Stimulated activated CD4-positive, alpha-beta T cell treated with anti-CD3 and anti-CD28 coated beads, Interleukin-12 subunit alpha, Interleukin-12 subunit beta, amount 100 ng/mL, for 48 hours (primary cell): ENCODE data around the gene SMIM5.
"Not testable (repeated sequence)": the region's sequence is repeated elsewhere in the genome, so short reads cannot be mapped to it uniquely, and the experiment has no call there.

Experiments
- DNase-seq, 3 donors: peaks; one replicate each; pipeline ENCODE4 v3.0.0-alpha.2; 2020; ENCODE audit warnings: low read depth in 2 of 3, low spot score in 1 of 3

Gene SMIM5

DNA sequence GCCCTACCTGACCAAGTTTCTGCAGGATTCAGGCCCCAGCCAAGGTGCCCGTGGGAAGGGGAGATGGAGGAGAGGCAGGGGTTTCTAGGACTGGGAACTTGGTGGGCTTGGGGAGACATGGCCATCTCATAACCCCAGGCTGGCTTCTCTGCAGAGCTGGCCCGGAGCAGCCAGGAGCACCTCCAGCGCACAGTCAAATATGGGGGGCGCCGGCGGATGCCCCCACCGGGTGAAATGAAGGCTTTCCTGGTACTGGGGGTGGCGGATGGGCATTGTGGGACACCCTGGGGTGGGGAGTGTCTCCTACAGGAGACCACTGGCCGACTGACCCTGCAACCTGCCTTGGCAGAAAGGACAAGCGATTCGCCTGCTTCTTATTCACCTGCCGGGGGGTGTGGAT is 9.2 kb upstream of the SMIM5 start:
- DNase-seq = no peak

DNA sequence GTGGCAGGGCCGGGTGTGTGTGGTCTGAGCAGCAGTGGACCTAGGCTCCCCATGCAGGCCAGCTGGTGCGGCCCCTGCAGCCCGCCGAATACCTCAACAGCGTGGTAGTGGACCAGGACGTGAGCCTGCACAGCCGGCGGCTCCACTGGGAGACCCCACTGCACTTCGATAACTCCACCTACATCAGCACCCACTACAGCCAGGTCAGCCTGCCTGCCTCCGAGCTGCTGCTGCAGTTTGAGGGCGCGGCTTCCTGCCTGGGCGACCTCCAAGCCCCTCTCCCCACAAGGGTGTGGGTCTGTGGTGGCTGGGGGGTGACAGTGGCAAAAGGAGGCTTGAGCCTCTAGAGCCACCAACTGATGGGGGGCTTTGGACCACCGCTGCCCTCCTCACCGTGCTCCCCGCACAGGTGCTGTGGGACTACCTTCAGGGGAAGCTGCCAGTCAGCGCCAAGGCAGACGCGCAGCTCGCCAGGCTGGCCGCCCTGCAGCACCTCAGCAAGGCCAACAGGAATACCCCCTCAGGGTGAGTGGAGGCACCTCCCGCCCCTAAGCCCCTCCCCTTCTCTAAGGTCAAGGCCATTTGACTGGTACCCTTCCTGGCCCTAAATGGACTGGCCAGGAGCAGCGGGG is 8.4 kb upstream of the SMIM5 start:
- no peak for DNase-seq

DNA sequence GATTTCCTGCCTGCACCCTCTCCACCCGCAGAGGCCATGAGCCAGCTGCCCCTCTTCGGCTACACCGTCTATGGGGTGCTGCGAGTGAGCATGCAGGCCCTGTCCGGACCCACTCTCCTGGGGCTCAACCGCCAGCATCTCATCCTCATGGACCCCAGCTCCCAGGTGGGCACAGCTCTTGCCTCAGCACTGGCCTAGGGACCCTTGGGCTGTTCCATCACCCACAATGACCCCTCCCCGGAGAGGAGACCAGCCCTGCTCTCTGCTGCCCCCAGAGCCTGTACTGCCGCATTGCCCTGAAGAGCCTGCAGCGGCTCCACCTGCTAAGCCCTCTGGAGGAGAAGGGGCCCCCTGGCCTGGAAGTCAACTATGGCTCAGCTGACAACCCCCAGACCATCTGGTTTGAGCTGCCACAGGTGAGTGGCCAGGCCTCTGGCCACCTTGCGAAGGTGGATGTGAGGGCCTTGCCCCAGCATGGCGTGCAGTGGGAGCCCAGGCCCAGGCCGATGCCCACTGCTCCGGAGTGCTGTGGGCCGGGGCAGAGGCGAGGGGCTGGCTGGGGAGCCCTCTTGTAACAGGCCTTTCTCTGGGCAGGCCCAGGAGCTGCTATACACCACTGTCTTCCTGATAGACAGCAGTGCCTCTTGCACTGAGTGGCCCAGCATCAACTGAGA is 7.3 kb upstream of the SMIM5 start:
- no peak for DNase-seq

DNA sequence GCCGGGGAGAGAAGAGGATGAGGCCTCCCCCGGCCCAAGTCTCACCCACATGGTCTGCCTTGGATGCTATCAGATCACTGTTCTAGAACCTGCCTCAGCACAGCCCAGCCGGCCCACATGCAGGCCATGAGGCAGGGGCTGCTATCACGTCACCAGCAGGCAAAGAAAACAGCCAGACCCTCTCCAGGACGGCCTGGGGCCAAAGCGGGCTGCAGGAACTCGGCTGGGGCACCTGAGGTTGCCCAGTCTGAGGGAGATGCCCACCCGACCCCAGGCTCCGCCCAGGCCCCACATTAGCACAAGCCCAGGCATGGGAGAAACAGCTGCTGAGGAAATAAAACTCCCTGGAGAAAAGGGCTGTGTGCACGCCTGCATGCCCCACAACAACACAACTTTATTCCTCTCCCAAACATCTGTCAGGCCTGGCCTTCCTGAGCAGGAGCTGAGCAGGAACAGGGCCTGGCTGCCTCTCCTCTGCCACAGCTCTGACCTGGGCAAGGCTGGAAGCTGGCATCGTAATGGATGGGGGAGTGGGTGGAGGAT is 6.7 kb upstream of the SMIM5 start:
- no peak for DNase-seq

DNA sequence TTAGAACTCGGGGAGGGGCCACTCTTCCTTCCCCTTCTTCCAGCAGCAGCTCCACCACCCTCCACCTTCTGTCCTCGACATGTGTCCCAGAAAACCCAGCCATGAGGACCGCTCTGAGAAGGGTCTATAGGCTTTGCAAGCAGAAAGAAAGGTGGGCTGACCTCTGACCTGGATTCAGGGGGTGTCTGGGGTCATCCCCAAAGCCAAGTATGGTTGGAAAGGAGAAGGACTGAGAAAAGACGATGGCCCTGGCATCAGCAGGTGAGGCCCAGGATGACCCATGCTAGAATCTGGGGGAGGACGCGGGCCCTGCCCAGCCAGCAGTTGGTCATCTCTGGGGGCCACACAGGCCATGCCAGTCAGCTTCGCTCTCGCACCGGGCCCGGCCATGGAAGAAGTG is 6.1 kb upstream of the SMIM5 start:
- DNase-seq = no peak

DNA sequence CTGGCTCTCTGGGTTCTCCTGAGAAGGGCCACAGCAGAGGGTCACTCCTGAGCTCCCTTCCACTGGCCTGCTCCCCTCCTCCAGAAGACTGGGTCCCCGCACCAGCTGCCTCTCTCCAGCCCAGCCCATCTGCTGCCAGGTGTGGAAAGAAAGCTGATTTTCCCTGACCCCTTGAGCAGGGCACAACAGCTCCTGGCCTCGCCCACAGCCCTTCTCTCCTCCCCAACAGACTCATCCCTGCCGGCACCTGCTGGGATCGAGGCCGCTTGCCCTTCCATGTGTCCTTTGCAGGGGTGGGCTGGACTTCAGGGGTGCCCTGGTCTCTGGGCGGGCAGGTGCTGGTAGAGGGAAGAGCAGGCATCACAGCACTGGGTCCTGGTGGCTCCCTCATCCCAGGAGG is 4.8 kb upstream of the SMIM5 start:
- DNase-seq = no peak

DNA sequence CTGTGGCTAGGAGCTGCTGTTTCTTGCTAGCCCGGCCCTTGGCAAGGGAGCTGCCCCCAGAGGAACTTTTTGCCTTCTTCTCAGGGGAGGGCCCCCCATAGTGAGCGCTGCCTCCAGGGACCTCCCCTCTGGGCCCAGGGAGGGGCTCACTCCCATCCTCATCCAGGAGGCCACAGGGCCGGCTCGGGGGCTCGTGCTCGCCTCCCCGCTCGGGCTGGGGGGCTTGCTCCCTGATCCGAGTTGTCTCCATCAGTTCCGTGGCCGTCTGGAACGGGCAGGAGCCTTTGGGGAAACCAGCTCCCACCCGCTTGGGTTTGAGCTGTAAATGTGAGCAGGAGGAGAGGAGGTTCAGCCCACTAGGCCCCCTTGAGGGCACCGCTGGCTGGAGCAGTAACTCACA is 4.1 kb upstream of the SMIM5 start:
- DNase-seq = no peak

DNA sequence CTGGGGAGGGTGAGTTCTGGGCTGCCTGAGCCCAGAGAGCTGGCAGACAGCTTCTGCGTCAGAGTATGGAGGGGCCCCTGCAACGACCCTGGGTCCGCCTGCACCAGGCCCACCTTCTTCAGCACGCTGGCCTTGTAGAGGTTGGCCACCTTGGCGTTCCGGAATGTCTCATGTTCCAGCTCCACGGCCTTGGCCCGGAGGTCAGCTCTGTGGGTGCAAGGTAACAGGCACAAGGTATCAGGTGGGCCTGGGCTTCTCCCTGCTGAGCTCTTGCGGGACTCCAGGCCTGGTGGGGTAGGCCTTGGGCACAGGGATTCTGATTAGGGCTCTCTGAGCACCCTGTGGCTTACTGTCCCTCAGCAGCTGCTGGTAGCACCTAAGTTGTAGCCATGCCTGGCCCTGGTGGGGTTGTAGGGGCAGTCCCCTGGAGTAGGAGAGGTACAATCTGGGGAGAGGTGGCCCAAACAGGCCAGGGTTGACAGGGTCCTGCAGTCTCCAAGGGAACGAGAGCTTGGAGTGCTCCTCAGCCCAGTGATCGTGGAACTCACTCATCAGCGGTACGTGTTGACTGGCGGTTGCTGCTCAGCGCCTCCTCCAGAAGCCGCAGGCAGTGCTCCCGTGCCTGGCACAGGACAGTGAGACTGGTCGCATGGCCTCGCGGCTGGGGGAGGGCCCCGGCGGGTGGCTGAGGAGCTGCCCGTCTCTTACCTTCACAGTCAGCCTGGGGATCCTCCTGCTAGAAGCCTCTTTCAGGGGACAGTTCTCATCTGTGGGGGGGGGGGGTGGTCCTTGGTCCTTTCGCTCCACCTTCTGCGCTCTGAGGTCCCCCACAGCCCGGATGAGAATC is 2.9 kb upstream of the SMIM5 start:
- no peak for DNase-seq

DNA sequence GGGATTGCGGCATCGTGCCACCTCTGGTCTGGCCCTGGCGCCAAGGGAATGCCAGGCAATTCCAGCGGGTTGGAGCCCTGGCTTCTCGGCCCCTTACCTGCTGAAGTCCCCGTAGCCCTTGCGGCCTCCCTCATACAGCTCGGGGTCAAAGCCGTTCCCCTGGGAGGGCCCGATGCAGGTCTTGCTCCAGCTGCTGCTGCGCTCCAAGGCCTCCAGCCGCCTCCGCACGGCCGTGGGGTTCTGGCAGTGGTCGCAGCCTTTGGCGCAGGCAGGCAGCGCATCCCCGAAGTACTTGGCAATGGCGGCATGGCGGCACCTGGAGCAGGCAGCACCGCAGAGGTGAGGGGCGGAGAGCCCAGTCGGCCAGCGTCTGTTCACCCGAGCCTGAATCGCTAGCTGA is 1.9 kb upstream of the SMIM5 start:
- DNase-seq = no peak

DNA sequence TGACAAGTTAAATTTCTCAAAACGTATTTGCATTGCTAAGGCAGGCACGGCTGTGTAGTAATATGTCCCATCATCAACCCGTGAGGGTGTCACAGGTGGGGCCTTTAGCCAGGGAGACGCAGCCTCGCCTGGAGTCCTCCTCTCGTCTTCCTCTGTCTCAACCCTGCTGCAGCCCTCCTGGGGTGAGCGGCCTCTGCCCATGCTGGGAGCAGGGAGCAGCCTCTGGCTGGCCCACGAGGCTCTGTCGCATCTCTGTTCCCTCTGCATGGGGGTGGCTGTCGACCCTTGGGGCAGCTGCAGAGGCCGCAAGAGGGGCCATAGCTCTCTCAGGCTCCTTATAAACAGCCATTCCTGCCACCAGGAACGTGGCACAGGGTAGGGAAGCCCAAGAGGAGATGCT is 806 bp upstream of the SMIM5 start:
- DNase-seq = no peak

DNA sequence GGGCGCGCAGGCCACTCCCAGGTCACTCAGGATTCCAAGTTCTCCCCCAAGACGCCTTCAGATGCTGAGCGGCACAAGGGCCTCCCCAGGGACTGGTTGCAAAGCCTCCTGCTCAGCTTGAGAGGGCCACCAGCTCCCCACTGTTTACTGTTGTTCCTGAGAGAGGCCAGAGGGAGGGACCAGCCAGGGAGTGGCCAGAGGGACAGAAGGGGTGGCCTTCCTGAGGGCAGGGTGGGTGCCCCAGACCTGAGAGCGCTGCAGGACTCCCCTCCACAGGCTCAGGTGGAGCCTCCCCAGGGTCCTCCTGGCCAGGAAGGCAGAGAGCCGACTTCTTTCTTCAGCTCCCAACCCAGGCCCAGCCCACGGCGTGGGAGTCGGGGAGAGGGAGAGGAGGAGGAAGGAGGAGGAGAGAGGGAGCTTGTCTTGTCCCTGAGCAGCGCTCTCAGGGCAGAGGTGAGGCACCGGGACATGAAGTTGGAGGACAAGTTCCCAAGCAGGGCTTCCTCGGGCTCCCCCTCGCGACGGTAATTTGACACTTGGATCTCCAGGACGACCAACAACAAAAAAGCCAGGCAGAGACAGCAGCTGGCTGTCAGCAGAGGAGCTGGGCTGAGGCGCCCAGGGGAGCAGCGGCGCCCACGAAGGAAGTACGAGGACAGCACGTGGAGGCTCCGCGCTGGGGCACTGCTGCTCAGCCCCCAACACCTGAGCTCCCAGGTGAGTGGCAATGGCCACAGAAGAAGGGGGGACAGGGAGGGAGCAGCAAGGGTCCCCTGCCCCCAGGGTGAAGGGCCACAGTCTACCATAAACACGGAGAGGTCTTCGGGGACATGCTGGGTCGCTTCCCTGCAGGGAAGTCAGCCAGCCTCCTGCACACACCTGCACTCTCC is 497 bp downstream of the SMIM5 start:
- DNase-seq = peak; percentile 16 to 32 (median 28)

DNA sequence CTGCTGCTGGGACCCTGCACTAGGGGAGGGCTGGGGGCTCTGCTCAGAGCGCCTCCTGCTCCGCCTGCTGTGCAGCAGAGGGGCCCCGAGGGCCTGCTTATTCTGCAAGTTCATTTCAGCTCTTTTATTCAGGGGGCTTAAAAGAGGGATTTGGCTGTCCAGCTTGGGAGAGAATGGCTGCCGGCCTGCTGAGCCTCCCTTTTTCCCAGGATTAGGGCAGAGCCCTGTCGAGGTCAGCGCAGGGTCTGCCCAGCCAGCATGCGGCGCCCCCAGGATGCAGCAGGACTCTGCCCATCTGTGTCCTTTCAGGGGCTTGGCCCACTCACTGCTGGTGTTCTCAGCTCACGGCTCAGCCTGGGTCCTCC is 1.1 kb downstream of the SMIM5 start:
- DNase-seq = no peak

DNA sequence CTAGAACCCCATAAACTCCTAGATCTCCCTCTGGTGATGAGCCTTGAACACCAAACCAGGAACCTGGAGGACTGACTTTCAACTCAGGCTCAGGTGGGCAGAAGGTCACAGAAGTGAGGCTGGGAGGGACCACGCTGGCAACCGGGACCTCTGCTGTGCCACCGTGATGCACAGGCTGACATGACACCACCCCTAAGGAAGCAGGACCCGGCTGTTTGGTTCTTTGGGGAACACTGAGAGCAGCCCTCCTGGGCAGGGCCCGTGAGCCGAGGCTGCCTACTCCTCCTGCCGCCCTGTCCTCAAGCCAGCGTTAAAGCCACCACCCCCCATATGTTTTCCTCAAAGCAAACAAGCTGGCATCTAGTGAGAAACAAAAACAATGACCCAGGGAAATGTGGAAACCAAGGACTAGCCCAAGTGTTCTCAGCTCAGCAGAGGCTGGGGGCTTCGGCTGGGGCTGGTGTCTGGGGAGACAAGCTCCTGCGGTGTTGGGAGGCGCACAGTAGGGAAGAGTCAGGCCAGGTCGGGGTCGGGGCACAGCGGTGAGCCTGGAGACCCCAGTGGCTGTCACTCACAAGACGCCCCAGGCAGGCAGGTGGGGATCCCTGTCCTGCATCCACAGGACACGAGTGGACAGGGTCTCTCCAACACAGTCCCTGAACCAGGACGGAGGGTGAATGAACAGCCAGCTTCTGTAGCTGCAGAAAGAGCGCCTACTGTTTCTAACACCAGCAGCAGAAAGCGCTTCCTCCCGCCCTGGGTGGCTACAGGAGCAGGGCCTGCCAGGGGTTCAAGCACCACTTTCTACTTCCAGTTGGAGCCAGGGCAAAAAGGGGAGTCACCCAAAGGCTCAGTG is 1.7 kb downstream of the SMIM5 start:
- DNase-seq = no peak

DNA sequence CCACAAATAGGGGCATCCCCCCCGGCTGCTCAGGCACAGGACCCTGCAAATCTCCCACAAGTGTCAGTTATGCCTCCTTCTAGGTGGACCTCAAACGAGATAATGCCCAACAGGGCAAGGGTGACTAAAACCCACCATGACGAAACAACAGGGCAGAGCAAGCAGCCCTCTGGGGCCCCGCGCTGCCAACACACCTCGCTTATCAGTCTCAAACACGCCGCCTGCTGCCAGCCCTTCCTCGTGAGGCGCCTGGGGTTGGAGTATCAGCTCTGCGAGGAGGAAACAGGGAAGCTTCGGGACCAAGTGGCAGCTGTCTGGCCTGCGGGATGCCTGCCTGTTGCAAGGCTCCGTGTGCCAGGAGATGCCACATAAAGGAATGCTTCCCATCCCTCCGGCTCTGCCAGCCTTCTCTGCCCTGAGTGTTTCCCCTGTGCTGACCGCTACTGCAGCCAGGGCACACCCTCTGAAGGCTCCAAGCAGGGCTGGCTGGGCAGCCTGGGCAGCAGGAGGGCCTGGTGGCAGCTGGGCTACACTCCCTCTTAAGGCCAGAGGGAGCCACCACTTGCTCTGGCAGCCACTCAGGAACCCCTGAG is 2.5 kb downstream of the SMIM5 start:
- no peak for DNase-seq

DNA sequence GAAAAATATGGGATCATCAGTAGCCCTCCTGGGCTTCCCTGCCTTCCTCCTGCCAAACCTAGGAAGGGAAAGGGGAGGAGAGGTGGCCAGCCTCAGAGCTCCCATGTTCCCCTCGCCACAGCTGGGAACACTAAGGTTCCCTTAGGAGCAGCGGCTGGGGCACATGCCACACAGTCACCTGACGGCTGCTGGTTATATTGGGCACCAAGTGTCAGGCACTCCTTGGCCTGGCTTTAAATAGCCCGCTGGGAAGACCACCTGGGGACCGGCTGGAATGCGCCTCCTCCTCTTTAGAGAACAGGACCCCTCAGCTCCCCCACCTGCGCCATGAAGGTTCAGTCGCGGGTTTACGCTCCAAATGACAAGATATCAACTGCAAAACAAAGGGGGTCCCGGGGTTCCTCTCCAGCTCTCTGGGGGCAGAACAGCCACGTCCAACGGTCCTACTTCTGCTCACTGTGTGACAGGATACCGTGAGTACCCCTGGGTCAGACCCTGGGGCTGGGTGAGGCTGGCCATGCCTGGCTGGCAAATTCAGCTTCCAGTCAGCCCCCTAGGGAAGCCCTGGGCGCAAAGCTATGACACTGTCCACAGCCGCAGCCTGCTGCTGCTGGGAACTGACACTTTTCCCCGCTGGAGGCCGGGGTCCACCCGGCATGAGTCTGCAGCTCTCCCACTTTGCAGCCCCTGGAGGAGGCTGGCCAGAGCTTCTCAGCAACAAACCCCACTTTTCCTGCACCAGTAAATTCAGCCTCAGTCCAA is 3.3 kb downstream of the SMIM5 start:
- no peak for DNase-seq

DNA sequence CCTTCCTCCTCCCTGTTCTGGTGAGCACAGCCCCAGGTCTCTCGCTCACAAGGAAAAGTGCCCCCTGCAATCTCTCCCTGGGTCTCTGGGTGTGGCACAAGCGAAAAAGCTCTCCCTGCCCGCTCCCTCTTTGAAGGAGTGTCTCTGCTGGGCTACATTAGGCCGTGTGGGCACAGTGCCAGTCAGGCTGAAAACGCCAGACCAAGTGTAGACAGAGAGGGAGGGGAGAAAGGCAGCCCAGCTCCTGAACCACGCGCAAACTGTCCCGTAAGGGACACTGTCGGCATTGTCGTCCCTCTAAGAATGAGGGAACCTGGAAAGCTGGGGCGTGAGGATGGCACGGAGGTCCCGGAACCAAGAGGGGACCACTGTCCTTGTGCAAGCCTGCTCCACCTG is 3.9 kb downstream of the SMIM5 start:
- no peak for DNase-seq

DNA sequence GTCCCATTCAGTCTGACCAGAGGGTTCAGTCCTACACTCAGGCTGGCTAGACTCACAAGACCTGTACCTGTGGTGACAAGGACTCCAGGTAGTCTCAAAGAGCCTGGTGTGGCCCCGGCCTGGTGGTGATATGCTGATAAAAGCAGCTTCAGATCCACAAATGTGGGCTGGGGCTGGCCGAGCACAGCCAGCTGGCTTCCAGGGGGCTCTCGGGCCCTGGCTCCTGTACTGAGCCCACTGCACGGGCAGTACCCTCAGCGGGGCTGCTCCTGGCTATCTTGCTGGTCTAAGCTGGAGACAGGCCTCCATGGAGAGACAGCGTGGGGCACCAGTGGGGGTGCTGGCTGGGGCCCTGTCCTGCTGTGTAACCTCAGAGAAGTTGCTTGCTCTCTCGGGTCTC is 4.3 kb downstream of the SMIM5 start:
- DNase-seq = no peak

DNA sequence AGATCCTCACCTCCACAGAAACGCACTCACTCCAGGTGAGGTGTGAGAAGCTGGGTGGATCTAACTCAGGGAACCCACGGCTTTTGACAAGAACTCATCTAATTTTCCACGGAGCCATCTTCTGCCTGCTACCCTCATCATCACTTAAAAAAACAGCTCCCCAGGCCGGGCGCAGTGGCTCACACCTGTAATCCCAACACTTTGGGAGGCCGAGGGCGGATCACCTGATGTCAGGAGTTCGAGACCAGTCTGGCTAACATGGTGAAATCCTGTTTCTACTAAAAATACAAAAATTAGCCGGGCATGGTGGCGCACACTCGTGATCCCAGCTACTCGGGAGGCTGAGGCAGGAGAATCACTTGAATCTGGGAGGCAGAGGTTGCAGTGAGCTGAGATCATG is 4.8 kb downstream of the SMIM5 start:
- not testable (repeated sequence) for DNase-seq

DNA sequence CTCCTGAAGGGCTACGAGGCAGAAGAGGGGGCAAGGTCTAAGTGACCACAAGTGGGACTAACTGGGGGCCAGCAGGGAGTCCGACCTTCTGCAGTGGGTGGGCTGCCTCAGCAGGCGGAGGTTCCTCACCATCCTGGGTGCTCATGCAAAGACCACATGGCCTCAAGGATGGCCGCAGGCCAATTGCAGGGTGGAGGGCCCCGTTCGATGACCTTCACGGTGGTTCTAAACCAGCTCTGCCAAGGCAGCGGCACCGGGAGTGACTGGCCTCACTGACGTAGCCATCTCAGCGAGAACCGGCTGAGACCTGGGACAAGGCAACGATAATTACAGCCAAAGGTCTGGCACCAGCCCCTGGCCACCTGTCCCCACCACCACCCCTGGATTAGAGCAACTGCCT is 5.7 kb downstream of the SMIM5 start:
- no peak for DNase-seq
